ENCODE data around the gene KCNIP1.

DNA sequence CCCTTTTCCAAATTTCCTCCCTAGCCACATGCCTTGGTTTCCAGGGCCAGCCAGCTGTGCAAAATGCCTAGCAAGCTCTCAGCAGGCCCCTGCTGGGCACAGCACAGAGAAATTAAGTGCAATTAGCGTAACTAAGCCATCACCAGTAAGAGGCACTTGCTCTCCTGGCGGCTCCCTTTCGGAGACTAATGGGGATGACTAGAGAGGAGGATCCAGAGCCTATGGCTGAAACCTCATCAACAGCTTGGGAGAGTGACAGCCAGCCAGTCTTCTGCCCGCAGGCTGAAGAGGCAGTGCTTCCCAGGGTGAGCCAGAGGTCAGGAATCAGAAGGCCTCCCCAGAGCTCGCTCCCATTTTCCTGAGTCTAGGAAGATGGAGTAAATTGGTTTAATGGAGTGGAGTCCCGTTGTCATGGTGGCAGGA lies 108.4 kb downstream of the KCNIP1 start:
- TF ChIP-seq POLR2A (IDR thresholded peaks at IDR 0.05; ENCODE audit: low read length) (no peak), BHLHE40 (IDR thresholded peaks at IDR 0.05; ENCODE audit: low read depth, low read length) (no peak), FOSB (CRISPR knock-in tag; IDR thresholded peaks at IDR 0.05) (no peak), CTCF (IDR thresholded peaks at IDR 0.05) (no peak), ELK1 (IDR thresholded peaks at IDR 0.05; ENCODE audit: low read depth, low read length) (no peak)
